SK-N-MC (cell line): ENCODE data around the gene SIDT2.

Experiments
- EZH2 ChIP-seq: fragments of 200-600 bp; sonication (generic); IDR thresholded peaks from one replicate; pipeline ENCODE4 v1.6.1; 2017; ENCODE audit warnings: antibody characterized with exemption
- POLR2AphosphoS5 ChIP-seq: IDR thresholded peaks from 2 replicates; pipeline ENCODE4 v1.6.1; 2012; ENCODE audit warnings: mild to moderate bottlenecking, low read depth, low read length, borderline replicate concordance

DNA sequence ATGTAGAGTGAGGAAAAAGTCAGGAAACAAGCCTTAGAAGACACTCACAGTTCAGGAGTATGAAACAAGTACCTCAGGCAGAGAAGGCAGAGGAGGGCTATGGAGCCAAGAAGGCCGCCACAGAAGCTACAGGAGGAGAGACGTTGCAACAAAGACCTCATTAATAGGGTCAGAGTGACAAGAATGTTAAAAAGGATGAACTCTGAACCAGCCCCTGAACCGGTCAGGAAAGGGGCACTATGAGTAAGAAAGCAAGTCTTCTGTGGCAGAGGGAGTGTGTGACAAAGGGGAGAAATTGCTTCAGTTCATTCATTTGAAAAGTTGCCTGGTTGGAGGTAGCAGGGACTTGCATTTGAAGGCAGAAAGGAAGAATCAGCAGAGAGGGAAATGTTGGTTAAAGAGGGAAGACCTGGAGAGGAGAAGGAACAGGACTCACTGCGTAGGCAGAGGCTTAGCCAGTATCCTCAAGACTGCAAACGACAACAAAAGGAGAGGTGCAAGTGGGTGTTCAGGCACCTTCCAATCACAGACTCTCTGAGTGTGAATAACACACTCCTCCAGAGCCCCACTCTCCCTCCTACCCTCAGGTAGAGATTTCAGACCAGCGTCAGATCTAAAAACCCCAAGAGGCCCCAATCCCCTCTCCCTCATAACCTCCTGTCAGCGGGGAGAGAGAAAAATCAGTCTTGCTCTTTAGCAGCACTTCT lies 36.0 kb downstream of the SIDT2 start:
- TF ChIP-seq EZH2 = no peak
- TF ChIP-seq POLR2AphosphoS5 = no peak
